Prostate gland (tissue), 2 donors: ENCODE results near the gene ZNF841. TPM values are rescaled to one million over a fixed set of nuclear protein-coding genes. Genes with fewer than 3 reads are reported as not detected.

Source experiments
- DNase-seq: peaks from one replicate; pipeline ENCODE4 v3.0.0-alpha.2; 2019; ENCODE audit warnings: low spot score
- H3K27ac ChIP-seq, 2 donors: fragments of 200-600 bp; sonication (generic); 2 replicates each; pipeline ENCODE4 v1.5.1; 2017 to 2019
- H3K27me3 ChIP-seq: fragments of 200-600 bp; sonication (generic); replicated peaks from 2 replicates; pipeline ENCODE4 v1.5.1; 2019; ENCODE audit not compliant: insufficient read depth
- H3K36me3 ChIP-seq, 2 donors: fragments of 200-600 bp; sonication (generic); 1 replicate in 1 of 2; 2 replicates in 1 of 2; pipeline versions ENCODE4 v1.5.1 to v1.8.1; 2017 to 2019
- H3K4me1 ChIP-seq: fragments of 200-600 bp; sonication (generic); replicated peaks from 2 replicates; pipeline ENCODE4 v1.5.1; 2019
- H3K4me3 ChIP-seq, 2 donors: fragments of 200-600 bp; sonication (generic); 2 replicates each; pipeline ENCODE4 v1.5.1; 2017 to 2019
- H3K9me3 ChIP-seq: fragments of 200-600 bp; sonication (generic); 2 replicates; pipeline ENCODE4 v1.5.1; 2017
- POLR2A ChIP-seq: fragments of 450-650 bp; IDR thresholded peaks from one replicate; pipeline ENCODE4 v1.6.1; 2016; ENCODE audit warnings: antibody characterized with exemption, mild to moderate bottlenecking
- POLR2AphosphoS5 ChIP-seq: sonication (generic); formaldehyde crosslinking; IDR thresholded peaks from one replicate; pipeline ENCODE4 v1.6.1; 2017; ENCODE audit warnings: antibody characterized with exemption
- WGBS: methylation state at CpG from one replicate; pipeline ENCODE4 v1.1.5; 2018; 5-methylcytosine and 5-hydroxymethylcytosine counted together
- intact Hi-C: fragments of 100-400 bp; cut with DNase I; formaldehyde crosslinking; loops from one replicate; pipeline ENCODE4 v1.14.2; 2022
- total RNA-seq, 2 donors: library from RNA; depleted of rRNA; stranded (reverse); fragments of >200 nt; gene quantifications; one replicate each; pipeline ENCODE4 v1.1.0, GENCODE V29; 2016
- TF ChIP-seq, protein P1 (sequence below), 4 experiments: fragments of 200-600 bp in 2 of 4; fragments of 450-650 bp in 2 of 4; sonication (generic) in 2 of 4; IDR thresholded peaks; 1 replicate in 3 of 4; 2 replicates in 1 of 4; pipeline ENCODE4 v1.5.1; 2016 to 2019; ENCODE audit warnings: antibody characterized with exemption in 4 of 4, mild to moderate bottlenecking in 2 of 4, moderate library complexity in 2 of 4

Gene ZNF841
- total RNA-seq, 2 donors from 2014 or later, result 24.6 to 34.3 TPM

DNA sequence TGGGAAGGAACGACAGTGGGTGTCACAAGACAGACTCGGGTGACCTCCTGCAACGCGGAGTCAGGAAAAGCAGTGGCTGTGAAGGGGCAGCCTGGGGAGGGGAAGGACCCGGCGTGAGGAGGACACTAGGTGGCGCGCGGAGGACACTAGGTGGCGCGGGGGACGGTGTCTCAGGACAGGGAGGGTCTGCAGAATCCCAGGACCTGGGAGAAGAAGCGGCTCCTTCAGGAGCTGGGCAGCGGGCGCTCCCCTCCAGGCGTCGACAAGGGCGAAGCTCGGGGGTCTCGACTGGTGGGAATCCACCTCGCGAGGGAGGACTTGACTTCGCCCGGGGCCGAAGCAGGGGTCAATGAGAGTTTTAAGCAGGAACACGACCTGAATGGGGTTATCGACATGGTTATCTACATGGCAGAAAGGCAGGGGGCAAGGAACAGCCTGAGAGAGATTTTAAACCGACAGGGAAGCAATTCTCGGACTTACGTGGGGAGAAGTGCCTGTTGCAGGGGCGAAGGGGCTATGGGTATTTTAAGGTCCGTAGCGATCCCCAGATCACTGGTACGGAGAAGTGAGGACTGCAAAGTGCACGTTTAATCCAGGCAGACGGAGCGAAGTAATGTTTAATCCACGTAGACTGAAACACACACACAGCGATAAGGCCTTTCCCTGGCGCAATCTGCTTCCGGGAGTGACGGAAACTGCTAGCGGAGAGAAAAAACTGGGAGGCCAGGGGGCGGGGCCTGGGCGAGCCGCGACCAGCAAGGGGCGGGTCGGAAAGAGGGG lies 43.9 kb upstream of the ZNF841 start, which contains the start of gene ZNF616:
Gene ZNF616, minus strand, starts transcription at position 687 of the 780 bp plus-strand sequence. CDS start 9,426 bp downstream, outside the sequence.
- TF ChIP-seq POLR2A (peak; percentile 85), POLR2AphosphoS5 (peak; percentile 93)
- TF ChIP-seq, protein P1, sequence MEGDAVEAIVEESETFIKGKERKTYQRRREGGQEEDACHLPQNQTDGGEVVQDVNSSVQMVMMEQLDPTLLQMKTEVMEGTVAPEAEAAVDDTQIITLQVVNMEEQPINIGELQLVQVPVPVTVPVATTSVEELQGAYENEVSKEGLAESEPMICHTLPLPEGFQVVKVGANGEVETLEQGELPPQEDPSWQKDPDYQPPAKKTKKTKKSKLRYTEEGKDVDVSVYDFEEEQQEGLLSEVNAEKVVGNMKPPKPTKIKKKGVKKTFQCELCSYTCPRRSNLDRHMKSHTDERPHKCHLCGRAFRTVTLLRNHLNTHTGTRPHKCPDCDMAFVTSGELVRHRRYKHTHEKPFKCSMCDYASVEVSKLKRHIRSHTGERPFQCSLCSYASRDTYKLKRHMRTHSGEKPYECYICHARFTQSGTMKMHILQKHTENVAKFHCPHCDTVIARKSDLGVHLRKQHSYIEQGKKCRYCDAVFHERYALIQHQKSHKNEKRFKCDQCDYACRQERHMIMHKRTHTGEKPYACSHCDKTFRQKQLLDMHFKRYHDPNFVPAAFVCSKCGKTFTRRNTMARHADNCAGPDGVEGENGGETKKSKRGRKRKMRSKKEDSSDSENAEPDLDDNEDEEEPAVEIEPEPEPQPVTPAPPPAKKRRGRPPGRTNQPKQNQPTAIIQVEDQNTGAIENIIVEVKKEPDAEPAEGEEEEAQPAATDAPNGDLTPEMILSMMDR (IDR thresholded peaks at IDR 0.05), result peak; percentile 66 to 93 (median 81)
- Histone ChIP-seq H3K4me1 (peaks cover 8% of the 10 kb centered on the region), H3K36me3 (no peaks in the 10 kb centered on the region), H3K27me3 (no peaks in the 10 kb centered on the region), H3K9me3 (no peaks in the 10 kb centered on the region), H3K27ac (peak within 1 kb of the TSS; percentile 86 to 92), H3K4me3 (peak within 1 kb of the TSS; percentile 62 to 75)
- under 1% methylated on average over 49 of the region's 49 CpGs for WGBS
- peak; percentile 97 for DNase-seq
- intact Hi-C loops, result loop anchor here (2.0 to 5.0 kb wide), 3 partner anchors 31 to 99 kb away; partner anchors contain the start of genes ZNF836 and ZNF841

GRCh38 chr19:52138983-52139251 lies 43.4 kb upstream of the ZNF841 start:
- intact Hi-C loops, result loop anchor here (2.0 to 5.0 kb wide), 2 partner anchors 42 to 100 kb away; partner anchors contain the start of gene ZNF841
- WGBS, result under 1% methylated on average over 7 of the region's 7 CpGs

GRCh38 chr19:52138278-52138982 lies 42.9 kb upstream of the ZNF841 start:
- Histone ChIP-seq H3K27me3 (no peaks in the 10 kb centered on the region), H3K4me3 (peak overlapping the region; percentile 62 to 75), H3K27ac (peak overlapping the region; percentile 86 to 92), H3K36me3 (no peaks in the 10 kb centered on the region), H3K4me1 (peaks cover 8% of the 10 kb centered on the region), H3K9me3 (no peaks in the 10 kb centered on the region)
- DNase-seq, result peak; percentile 48
- TF ChIP-seq, protein P1 (IDR thresholded peaks at IDR 0.05), result no peak
- no peak for TF ChIP-seq POLR2AphosphoS5
- no peak for TF ChIP-seq POLR2A
- intact Hi-C loops, result loop anchor here (2.0 to 5.0 kb wide), 2 partner anchors 41 to 100 kb away; partner anchors contain the start of gene ZNF841
- whole genome bisulfite sequencing, result 5% methylated on average over 14 of the region's 14 CpGs

More at GRCh38 chr19:52138983-52139251, 43.4 kb upstream of the ZNF841 start:
- Histone ChIP-seq H3K27ac (peak overlapping the region; percentile 86 to 92), H3K4me1 (peaks cover 8% of the 10 kb centered on the region), H3K9me3 (no peaks in the 10 kb centered on the region), H3K36me3 (no peaks in the 10 kb centered on the region), H3K4me3 (peak overlapping the region; percentile 62 to 75), H3K27me3 (no peaks in the 10 kb centered on the region)
- no peak for DNase-seq
- TF ChIP-seq POLR2A, result no peak
- no peak for TF ChIP-seq POLR2AphosphoS5
- TF ChIP-seq, protein P1 (IDR thresholded peaks at IDR 0.05), result no peak

DNA sequence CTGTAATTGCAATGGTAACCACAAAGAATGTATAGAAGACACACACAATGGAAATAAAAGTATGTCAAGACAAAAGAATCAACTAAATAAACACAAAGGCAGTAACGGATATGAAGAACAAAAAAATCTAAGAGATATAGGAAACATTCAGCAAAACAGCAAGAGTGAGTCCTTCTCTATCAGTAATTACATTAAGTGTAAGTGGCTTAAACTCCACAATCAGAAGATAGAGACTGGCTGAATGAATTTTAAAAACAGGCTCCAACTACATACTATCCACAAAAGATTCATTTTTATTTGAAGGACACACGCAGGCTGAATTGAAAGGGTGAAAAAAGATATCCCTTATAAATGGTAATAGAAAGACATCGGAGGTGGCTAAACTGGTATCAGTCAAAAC lies 24.7 kb upstream of the ZNF841 start:
- Histone ChIP-seq H3K9me3 (peaks cover 2% of the 10 kb centered on the region), H3K27me3 (no peaks in the 10 kb centered on the region), H3K4me3 (no peak overlapping the region), H3K27ac (no peak overlapping the region), H3K36me3 (peaks cover 18 to 31% of the 10 kb centered on the region in 2 donors), H3K4me1 (no peaks in the 10 kb centered on the region)
- intact Hi-C loops, result no loop called here
- no peak for TF ChIP-seq POLR2A
- no peak for TF ChIP-seq POLR2AphosphoS5
- TF ChIP-seq, protein P1 (IDR thresholded peaks at IDR 0.05), result no peak
- 88% methylated on average over 3 of the region's 3 CpGs for WGBS
- no peak for DNase-seq
